NCI-H2227 (cell line): Measurements from ENCODE around the gene GAS6.

Experiments used
- DNase-seq: peaks from one replicate; lab custom pipeline; 2025; ENCODE audit not compliant: unreplicated experiment; lab: John Stamatoyannopoulos, UW

GAS6 gene

DNA sequence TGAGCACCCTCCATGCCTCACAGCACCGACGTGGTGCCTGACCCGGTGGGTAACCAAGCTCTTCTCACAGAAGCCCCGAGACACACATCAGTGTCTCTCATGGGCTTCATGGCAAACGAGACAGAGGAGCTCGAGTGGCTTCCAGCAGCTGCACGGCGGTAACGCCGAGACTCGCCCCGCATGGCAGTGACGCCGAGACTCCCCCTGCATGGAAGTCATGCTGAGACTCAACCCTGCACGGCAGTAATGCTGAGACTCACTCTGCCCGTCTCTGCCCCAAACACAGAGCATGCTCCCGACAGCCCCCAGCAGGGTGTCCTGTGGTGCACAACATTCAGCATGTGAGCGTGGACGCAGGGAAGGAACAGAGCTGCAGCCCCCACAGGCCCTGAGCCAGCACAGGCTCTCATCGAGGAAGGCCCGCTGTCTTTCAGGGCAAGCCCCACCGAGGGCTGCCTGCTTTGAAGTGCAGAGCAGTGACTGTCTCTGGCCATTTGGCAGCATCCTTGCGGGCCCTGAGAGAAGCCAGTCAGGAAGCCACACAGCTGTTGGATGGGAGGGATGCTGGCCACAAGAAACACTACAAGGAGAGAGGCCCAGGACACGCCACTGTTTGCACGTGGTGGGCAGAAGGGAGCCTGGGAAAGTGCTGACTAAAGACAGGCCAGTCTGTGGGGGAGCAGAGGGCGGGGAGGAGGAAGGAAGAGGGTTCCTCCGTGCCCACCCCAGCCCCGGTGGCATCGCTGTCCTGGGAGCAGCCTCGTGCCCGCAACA, 9.5 kb downstream of the GAS6 start:
- DNase-seq, result no peak

DNA sequence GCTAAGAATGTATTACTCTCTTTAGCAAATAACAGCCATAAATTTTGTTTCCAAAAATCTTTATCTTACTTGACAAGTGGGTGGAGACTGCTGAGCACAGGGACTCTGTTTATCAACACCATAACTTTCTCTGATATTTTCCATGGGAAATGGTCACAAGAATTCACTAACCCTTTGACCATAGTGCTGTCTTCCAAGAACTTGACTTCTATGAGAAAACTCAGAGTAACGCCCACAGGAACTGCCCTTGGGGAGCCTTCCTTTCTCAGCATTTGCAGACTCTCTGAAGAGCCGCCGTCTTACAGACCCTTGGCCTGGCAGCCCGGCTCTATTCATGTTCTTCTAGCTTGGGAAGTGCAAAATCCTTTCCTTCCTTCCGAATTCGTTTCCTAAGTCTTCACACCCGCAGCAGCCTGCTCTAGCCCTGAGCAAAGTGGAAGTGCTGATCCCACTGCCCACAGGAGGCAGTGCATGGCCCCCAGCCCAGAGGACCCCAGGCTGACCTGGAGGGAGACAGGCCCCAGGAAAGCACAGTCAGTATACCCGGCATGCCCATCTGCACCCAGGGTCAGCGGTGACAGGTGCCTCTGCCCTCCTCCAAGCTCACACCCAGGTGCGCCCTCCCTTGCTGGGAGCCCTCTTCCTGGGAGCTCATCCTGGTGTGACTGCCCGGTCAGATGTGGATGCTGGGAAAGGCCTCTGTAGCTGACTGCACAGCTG, 10.2 kb downstream of the GAS6 start:
- DNase-seq, result no peak

DNA sequence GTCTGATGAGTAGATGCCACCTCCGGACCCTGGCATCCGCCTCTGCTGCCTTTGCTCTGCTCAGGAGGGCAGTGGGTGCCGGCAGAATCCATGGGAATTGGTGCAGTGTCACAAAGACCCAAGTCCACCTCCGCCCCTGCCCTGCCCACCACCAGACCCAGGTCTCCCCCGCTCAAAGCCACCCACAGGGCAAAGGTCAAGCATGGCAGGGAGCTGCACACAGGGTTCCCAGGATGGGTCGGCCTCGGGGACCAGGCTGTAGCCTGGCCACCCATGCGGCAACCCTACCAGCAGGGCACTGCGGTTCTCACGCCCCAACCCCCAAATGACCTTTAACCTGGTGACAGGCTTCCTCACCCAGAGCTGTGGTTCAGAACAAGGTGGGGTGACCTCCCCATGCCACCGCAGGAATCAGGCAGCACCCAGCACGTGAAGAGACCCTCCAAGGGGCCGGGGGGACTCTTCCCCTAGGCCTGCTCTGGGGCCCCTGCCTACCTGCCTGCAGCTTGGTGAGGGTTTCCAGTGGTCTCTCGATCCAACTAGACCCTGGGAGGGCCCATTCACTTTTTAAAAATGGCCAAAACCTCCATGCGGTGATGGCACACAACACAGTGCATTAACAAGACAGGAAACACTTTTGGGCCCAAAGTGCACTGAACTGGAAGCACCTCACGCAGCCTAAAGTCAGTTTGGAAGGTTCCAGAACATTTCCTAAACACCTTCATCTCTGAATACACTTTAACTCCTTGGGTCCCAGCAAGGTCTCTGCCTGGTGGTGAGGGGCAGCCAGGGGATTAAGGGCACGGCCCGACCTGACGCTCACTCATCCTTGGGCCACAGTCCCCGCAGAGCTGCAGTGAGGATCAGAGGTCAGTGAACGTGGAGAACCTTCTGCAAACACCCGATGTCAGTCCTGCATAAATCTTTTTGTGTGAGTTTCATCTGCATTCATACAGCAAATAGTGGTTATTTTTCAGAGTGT, 11.0 kb downstream of the GAS6 start:
- no peak for DNase-seq

DNA sequence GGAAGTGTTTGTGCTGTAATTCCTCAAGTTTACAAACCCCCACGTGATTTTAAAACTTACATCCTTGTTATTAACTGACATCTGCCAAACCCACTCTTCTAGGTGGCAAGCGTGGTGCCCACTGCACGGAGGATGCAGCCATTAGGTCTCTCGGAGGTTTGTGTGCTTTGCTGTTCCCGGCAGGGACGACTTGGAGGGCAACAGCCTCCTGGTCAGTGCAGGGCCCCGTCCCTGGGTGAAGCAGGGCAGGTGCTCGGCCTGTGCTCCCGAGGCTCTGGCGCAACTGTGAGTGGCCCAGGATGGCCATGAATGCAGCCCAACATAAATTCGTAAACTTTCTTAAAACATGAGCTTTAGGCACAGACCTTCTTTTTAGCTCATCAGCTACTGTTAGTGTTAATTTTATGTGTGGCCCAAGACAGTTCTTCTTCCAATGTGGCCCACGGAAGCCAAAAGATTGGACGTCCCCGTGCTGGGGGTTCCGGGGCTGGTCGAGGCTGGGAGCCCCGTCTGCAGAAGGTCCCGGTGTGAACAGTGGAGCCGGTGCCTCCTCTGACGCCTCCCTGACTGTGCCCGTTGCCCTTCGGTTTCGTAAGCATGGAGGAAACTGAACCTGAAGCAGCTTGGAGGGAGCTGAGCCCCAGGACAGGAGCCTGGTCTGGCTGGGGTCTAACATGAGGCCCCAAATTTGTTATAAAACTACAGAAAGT, 11.9 kb downstream of the GAS6 start:
- DNase-seq, result no peak

DNA sequence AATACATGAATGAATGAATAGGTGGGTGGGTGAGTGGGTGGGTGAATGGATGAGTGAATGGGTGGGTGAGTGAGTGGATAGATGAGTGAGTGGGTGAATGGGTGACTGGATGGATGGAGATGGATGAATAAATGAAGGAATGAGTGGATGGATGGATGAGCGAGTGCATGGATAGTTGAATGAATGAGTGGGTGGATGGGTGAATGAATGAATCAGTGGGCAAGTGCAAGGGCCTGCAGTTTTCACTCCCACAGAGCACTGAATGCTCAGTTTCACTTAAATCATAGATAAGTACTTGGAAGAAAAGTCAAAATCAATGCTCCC, 12.4 kb downstream of the GAS6 start:
- no peak for DNase-seq

DNA sequence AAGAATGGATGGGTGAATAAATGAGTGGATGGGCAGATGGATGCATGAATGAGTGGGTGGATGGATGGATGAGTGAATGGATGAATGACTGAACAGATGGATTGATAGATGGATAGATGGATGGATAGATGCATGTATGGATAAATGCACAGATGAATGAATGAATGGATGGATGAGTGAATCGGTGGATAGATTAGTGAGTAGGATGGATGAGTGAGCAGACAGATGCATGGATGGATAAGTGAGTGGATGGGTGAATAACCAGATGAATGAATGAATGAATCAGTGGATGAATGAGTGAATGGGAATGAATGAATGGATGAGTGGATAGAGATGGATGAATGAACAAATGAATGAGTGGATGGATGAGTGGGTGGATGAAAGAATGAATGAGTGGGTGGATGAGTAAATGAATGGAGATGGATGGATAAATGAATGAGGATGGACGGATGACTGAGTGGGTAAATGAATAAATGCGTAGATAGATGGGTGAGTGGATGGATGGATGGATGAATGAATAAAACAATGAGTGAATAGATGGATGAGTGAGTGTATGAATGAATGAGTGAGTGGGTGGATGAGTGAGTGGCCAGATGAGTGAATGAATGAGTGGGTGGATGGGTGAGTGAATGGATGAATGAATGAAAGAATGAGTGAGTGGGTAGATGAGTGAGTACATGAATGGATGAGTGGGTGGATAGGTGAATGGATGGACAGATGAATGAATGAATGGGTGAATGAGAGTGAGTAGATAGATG, 13.0 kb downstream of the GAS6 start:
- DNase-seq, result no peak

DNA sequence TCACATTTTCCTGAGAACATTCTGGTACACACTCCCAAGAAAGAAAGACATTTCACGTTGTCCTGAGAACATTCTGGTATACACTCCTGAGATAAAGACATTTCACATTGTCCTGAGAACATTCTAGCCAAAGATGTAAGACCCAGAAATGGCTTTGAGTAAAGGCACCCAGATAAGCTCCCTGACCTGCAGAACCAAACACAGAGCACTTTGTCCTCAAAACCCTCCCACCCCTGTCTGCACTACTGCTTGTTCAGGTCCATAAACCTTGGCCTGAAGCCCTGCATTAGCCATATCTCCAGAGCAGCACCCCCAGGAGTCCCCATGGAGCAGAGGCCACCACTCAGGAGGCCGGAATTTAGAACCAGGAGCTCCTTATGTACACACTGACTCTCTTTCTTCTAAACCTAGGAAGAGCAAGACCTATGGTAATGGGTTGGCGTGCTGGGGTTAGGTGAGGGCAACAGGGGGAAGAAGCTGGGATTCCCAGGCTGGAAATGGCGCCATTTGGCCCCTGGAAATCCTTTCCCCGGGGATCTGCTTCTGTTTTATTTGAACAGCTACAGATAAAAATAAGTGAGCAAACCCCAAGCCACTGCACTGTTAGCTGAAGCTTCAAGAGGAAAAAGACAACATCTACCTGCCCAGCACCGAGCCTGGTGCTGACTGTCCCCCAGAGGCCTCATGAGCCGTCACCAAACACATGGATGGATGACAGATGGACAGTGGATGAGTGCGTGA, 13.7 kb downstream of the GAS6 start:
- no peak for DNase-seq

DNA sequence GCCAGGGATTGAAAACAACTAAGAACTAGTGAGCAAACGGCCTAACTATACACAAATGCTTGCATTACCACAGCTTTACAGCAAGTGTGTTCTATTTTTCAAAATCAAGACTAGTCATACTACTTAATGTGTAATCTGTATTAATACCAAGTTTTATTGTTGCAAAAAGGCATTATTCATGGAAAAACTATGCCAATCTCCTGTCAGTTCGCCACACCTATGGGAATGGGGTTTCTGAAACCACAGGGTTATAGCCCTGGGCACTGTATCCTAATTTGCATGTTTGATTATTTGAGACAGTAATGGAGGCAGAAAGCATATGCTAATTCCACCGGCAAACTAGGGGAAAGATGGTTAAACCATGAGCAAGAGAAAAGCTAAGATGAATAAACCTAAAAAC, 14.3 kb downstream of the GAS6 start:
- no peak for DNase-seq

DNA sequence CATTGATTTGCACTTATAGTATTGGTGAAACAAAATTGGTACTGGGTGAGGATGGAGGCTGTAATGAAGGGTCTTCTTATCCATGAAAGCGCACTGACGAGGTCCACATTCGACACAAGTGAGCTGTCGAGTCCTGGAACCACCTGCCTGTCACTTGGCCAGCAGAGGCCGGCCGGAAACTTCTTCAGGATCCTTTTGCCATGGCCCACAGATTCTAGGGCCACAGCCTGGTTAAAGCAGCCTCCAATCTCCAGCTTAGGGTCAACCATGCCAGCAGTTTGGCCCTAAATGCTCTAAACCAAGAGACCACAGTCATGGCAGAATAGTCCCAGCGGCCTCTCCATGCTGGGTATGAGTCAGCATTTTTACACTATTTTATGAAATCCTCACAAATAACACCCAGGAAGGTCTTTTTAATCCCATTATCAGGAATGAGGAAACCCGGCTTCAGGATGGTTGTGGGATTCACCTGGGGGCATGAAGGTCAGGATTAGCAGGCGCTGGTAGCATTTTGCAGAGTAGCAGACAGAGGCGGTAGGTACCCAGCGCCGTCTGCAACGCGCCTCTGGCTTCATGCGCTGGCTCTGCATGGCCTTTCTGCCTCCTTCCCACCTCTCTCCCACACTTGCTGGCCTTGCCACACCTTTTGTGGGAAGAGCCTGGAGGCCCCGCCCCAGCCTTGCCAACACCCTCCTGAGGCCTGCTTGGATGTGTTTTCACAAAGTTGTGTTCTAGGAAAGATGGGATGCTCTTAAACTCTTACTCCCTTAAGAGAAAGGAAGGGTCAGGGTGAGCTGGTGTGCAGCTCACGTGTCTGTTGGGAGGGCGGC, 15.2 kb downstream of the GAS6 start:
- no peak for DNase-seq

DNA sequence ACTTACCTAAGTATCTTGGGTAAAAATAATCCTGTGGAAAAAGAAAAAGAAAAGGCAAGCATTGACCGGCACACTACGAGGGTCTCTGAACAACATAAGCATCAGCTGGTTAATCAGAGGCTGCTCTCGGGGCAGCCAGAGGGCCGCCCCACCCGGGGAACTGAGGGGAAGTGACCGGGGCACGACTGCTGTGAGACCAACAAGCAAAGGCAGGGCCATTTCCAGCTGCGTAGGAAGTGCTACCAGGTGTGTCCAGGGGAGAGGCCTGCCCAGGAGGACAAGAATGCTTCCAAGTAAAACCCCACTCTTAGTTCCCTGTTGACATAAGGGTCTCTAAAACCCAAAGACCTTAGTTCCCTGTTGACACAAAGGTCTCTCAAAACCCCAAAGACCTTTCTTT, 15.9 kb downstream of the GAS6 start:
- DNase-seq, result no peak

DNA sequence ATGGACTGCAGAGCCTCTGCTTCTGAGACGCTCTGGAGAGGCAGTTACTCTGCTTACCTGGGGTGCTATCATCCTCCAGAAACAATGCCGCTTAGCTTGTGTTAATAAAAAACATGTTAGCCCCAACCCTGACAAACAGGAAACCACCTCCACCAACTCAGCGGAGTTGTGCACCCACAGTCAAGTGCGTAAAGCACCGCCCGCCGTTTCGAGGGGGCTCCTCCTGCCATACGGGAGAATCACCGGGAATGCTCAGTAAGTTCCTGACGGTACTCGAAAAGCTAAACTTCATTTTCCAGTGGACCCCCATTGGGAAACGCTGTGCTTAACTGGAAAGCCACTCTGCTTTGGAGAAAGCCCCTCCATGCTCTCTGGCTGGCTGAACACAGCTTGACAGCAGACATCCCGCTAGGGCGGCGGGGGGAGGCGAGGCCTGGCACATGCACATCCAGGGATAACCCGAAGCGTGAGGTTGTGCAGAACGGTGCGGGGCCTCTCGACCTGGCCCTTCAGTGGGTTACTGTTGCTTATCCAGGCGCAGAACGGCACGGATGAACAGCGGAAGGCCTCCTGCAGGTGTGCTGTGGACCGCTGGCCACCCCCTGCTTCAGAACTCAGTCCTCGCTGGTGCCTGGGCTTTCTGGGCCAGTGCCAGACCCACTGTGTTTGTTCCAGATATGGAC, 17.1 kb downstream of the GAS6 start:
- no peak for DNase-seq

DNA sequence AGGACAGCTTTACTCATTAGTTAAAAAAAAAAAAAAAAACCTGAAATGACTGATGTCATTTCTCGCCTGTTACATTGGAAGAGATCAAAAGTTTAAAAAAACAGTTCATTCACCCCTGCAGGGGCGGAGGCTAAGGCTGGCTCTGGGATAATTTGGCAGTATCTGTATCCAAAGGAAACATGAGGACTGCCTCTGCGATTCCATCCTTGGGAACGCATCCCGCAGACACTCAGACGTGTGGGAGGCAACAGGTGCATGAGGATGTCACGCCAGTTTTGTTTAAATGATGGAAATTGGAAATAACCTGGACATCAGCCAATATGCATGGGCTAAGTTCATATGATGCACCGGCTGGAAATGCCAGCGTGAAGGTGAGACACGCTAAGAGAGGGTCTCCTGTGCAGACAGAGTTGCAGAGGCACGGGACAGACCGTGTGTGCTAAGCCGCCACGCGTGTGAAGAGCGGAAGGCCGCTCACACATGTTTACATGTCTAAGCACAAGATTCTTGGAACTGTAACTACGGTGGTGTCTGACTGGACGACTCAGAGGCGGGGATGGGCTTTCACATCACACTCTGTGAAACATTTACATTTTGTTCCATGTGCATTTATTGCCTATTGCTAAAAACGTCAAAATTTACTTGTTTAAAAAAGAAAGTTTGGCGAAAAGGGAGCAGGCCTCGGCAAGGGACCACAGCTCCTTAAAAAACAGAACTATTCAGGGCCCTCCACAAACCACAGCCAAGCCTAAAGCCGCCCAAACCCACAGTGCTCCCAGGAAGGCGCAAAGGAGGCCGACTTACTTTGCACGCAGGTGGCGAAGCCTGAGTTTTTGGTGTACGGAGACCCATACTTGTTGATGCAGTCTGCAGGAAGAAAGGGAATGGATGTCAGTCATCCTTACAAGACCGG, 17.9 kb downstream of the GAS6 start:
- DNase-seq, result no peak

DNA sequence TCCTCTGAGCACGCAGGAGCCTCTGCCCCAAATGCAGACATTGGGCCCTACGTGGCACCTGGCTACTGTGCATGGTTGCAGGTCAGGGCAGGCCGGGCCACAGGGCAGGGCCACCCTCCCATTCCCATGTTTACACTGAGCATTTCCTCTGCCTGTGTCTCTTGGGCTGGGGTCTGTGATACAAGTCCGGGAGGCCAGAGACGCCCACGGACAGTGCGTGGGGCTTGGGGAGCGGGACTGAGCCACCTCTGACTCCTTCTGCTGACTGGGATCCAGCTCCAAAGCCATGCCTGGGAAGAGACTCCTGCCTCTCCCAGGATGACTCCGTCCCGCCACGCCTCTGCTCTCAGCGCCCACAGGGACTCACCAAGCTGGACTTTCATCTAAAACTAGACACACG, 18.8 kb downstream of the GAS6 start:
- no peak for DNase-seq

DNA sequence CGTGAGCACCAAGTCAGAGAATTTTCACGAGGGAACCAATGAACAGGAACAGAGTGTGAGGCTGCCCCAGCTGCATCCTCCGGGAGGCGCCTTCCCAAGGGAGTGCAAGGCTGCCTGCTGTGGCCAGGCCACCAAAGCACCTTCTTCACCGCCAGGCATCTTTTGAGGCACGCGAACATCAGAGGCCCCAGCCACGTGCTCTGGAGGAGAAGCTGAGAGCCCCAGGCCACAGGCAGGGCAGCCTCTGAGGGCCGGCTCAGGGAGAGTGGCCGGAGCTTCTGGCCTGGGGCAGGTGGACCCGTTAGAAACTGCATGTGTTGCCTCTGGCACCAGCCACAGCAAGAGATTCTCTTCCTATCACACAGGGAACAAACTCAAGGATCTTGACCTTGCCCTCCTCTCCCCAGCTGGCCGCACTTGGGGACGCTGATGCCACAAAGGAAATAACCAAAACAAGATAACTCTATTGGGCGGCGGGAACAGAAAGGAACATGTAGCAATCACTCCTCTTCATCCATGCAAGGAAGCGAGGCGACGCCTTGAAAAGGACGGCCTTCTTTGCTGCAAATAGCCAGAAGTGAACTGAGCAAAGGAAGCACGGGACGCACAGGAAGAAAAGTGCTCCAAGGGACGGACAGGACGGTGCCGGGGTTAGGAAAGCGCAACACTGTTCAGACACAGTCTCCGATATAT, 19.9 kb downstream of the GAS6 start:
- no peak for DNase-seq

DNA sequence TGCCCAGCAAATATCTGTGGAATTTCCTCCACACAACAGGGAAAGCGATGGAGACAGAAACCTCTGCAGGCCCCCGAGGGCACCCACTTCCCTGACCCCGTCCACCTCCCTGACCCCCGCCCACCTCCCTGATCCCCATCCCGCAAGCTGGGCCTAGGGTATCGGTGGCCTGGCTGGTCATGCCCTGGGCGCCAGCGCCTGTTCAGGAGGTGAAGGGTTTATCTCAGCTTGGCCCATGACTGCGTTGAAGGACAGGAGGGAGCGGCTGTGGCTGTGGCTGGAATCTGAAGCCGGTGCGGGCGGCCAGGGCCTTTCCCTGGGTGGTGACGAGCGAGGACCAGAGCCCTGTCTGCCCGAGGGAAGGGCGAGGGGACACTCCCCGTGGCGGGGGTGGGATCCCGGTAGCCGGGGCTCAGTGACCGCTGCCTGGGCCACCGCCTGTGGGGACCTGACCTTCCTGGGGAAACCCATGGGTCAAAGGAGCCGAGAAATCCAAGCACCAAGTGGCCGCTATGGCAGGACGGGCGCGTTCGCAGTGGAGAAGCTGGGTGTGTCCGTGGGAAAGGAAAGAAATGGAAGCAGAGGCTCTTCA, 20.7 kb downstream of the GAS6 start:
- no peak for DNase-seq
